ENCODE data around the gene AIRE.

Gene AIRE

GRCh38 chr21:44325386-44326271, 40.0 kb downstream of the AIRE start:
- DNase-seq, result no peak

GRCh38 chr21:44326272-44326647, 40.6 kb downstream of the AIRE start:
- no peak for DNase-seq

GRCh38 chr21:44326716-44327602, 41.3 kb downstream of the AIRE start:
- DNase-seq, result no peak

- no peak for DNase-seq
These were observed 41.9 kb downstream of the AIRE start for GRCh38 chr21:44327603-44327974.

GRCh38 chr21:44328242-44328895, 42.7 kb downstream of the AIRE start:
- no peak for DNase-seq

GRCh38 chr21:44329086-44329889, 43.6 kb downstream of the AIRE start:
- no peak for DNase-seq

GRCh38 chr21:44329971-44330681, 44.5 kb downstream of the AIRE start:
- no peak for DNase-seq

GRCh38 chr21:44330698-44331097, 45.0 kb downstream of the AIRE start:
- DNase-seq, result no peak

GRCh38 chr21:44331209-44331608, 45.5 kb downstream of the AIRE start:
- no peak for DNase-seq

GRCh38 chr21:44331650-44332307, 46.1 kb downstream of the AIRE start:
- DNase-seq, result no peak

- no peak for DNase-seq
These were observed 46.7 kb downstream of the AIRE start for GRCh38 chr21:44332383-44332782.

- DNase-seq, result no peak
These were observed 47.3 kb downstream of the AIRE start for GRCh38 chr21:44332965-44333364.

- DNase-seq, result no peak
These were observed 48.0 kb downstream of the AIRE start for GRCh38 chr21:44333509-44334328.

- no peak for DNase-seq
These were observed 48.8 kb downstream of the AIRE start for GRCh38 chr21:44334329-44335030.

- DNase-seq, result no peak
These were observed 49.8 kb downstream of the AIRE start for GRCh38 chr21:44335266-44336059.

GRCh38 chr21:44337449-44337848, 51.8 kb downstream of the AIRE start:
- no peak for DNase-seq

- DNase-seq, result no peak
These were observed 52.5 kb downstream of the AIRE start for GRCh38 chr21:44337941-44338895.
